Frontal cortex (tissue), 1 donor: ENCODE data around the gene PLA1A. TPM values are rescaled to one million over a fixed set of nuclear protein-coding genes. Genes with fewer than 3 reads are reported as not detected.

Experiments used
- total RNA-seq: library from RNA; depleted of rRNA; stranded (reverse); fragments of >200 nt; gene quantifications from one replicate; pipeline ENCODE4 v1.2.3, GENCODE V29; 2014

The PLA1A gene
- total RNA-seq, 1 donor from 2014 or later: 0.41 TPM

Other genes with a start within 250 kb of the PLA1A start
- 9.8 TPM for gene TMEM39A, start 134.3 kb upstream of the PLA1A start, total RNA-seq
- gene POGLUT1, start 128.9 kb upstream of the PLA1A start, total RNA-seq: 15.1 TPM
- 31.0 TPM for gene TIMMDC1, start 99.3 kb upstream of the PLA1A start, total RNA-seq
- not detected for gene CD80, start 38.3 kb upstream of the PLA1A start, total RNA-seq
- 1.2 TPM for gene ADPRH, start 18.4 kb upstream of the PLA1A start, total RNA-seq
- gene POPDC2, start 62.7 kb downstream of the PLA1A start, total RNA-seq: 0.82 TPM
- 11.0 TPM for gene COX17, start 79.5 kb downstream of the PLA1A start, total RNA-seq
- gene CFAP91, start 105.1 kb downstream of the PLA1A start, total RNA-seq: 7.7 TPM
- gene NR1I2, start 184.2 kb downstream of the PLA1A start, total RNA-seq: 0.82 TPM